Stimulated activated CD4-positive, alpha-beta T cell treated with anti-CD3 and anti-CD28 coated beads, TNF-alpha, amount 100 ng/mL, for 4 hours (primary cell): ENCODE results near the gene PRSS48.
"Not testable (repeated sequence)": the region's sequence is repeated elsewhere in the genome, so short reads cannot be mapped to it uniquely, and the experiment has no call there.

ENCODE experiments used
- DNase-seq, 3 experiments: peaks; one replicate each; pipeline ENCODE4 v3.0.0-alpha.2; 2020; ENCODE audit warnings: low read depth in 3 of 3

The PRSS48 gene

GRCh38 chr4:151260526-151260925 lies 16.4 kb upstream of the PRSS48 start:
- DNase-seq = no peak

GRCh38 chr4:151263455-151263854 lies 13.5 kb upstream of the PRSS48 start:
- no peak for DNase-seq

GRCh38 chr4:151266497-151266896 lies 10.5 kb upstream of the PRSS48 start:
- DNase-seq = no peak

- no peak for DNase-seq
These were observed 9.9 kb upstream of the PRSS48 start for GRCh38 chr4:151267104-151267503.

GRCh38 chr4:151267822-151268535 lies 9.0 kb upstream of the PRSS48 start:
- no peak for DNase-seq

GRCh38 chr4:151268905-151269304 lies 8.1 kb upstream of the PRSS48 start:
- not testable (repeated sequence) for DNase-seq

- DNase-seq = no peak
These were observed 7.7 kb downstream of the PRSS48 start for GRCh38 chr4:151284534-151285245.

- no peak for DNase-seq
These were observed 10.4 kb downstream of the PRSS48 start for GRCh38 chr4:151287409-151287808.

- DNase-seq = no peak
These were observed 14.5 kb downstream of the PRSS48 start for GRCh38 chr4:151291485-151291884.

GRCh38 chr4:151292038-151292437 lies 15.1 kb downstream of the PRSS48 start:
- no peak for DNase-seq

- DNase-seq = no peak
These were observed 18.0 kb downstream of the PRSS48 start for GRCh38 chr4:151294833-151295496.

GRCh38 chr4:151296227-151296626 lies 19.3 kb downstream of the PRSS48 start:
- DNase-seq = no peak

- no peak for DNase-seq
These were observed 20.2 kb downstream of the PRSS48 start for GRCh38 chr4:151297170-151297569.

GRCh38 chr4:151302432-151302831 lies 25.5 kb downstream of the PRSS48 start:
- DNase-seq = no peak

- DNase-seq = no peak
These were observed 27.3 kb downstream of the PRSS48 start for GRCh38 chr4:151304226-151304625.

- no peak for DNase-seq
These were observed 27.8 kb downstream of the PRSS48 start for GRCh38 chr4:151304755-151305154.

- DNase-seq = no peak
These were observed 33.3 kb downstream of the PRSS48 start for GRCh38 chr4:151310124-151310728.

- DNase-seq = no peak
These were observed 36.5 kb downstream of the PRSS48 start for GRCh38 chr4:151313306-151314009.

GRCh38 chr4:151314010-151314355 lies 37.0 kb downstream of the PRSS48 start:
- DNase-seq = no peak

- DNase-seq = no peak
These were observed 37.5 kb downstream of the PRSS48 start for GRCh38 chr4:151314479-151314878.

GRCh38 chr4:151315212-151315886 lies 38.4 kb downstream of the PRSS48 start:
- no peak for DNase-seq
